Measurements from ENCODE around the gene PAXIP1. TPM values are rescaled to one million over a fixed set of nuclear protein-coding genes. Genes with fewer than 3 reads are reported as not detected.
"Not testable (repeated sequence)": the region's sequence is repeated elsewhere in the genome, so short reads cannot be mapped to it uniquely, and the experiment has no call there.

PAXIP1 gene
- 40.3 and 47.8 TPM in 2 replicates for total RNA-seq (2014; rRNA removed; shearing (Covaris generic))

- no peaks in the 10 kb centered on the region for H3K27me3 ChIP-seq
- peak in 1 of 2 experiments; percentile 69 for DNase-seq
- no peaks in the 10 kb centered on the region; the same call in 1 of the 2 replicates for H3K4me1 ChIP-seq
- H3K27ac ChIP-seq = peak within 1 kb of the TSS; percentile 98
- H3K36me3 ChIP-seq = peaks cover 12% of the 10 kb centered on the region
- H3K9me3 ChIP-seq (replicated peaks) = no peaks in the 10 kb centered on the region
- H3K4me3 ChIP-seq = peak within 1 kb of the TSS; percentile 99
These were observed at the start of gene PAXIP1 for GRCh38 chr7:155003092-155003375. PAXIP1 (minus strand) TSS chr7:155003124; CDS start chr7:155002929, 195 bp downstream.

GRCh38 chr7:155051355-155051754 is 48.4 kb upstream of the PAXIP1 start:
- Histone ChIP-seq H3K27me3 (peaks cover 6% of the 10 kb centered on the region; the same call in 1 of the 2 replicates), H3K4me1 (no peaks in the 10 kb centered on the region), H3K36me3 (no peaks in the 10 kb centered on the region), H3K9me3 (replicated peaks) (no peaks in the 10 kb centered on the region), H3K4me3 (no peak overlapping the region), H3K27ac (no peak overlapping the region)
- no peak for DNase-seq

- Histone ChIP-seq H3K27ac (no peak overlapping the region), H3K27me3 (peaks cover 6% of the 10 kb centered on the region; the same call in 1 of the 2 replicates), H3K9me3 (replicated peaks) (no peaks in the 10 kb centered on the region), H3K4me3 (no peak overlapping the region), H3K4me1 (no peaks in the 10 kb centered on the region), H3K36me3 (no peaks in the 10 kb centered on the region)
- no peak for DNase-seq
These were observed 45.1 kb upstream of the PAXIP1 start for GRCh38 chr7:155048006-155048405.

DNA sequence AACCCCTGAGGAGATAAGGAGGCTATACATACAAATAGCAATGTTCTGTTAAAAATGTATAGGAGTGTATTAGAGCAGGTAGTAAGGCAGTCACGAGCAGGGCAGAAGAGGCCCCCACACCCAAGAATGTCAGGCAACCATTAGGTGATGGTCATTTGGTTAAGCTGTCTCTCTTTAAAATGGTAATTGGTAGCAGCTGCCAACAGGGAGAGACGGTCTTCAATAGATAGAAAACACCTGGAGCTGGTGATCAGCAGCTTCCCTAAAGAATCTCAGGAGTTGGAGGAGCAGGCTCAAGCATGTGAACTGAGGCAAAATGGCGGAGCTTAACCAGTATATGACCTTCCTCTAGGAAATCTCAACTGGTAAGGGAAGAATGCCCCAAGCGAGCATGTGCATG is 40.8 kb upstream of the PAXIP1 start:
- no peaks in the 10 kb centered on the region for H3K36me3 ChIP-seq
- no peak overlapping the region for H3K27ac ChIP-seq
- H3K4me3 ChIP-seq = no peak overlapping the region
- no peaks in the 10 kb centered on the region for H3K4me1 ChIP-seq
- H3K27me3 ChIP-seq = no peaks in the 10 kb centered on the region
- DNase-seq = no peak
- H3K9me3 ChIP-seq (replicated peaks) = no peaks in the 10 kb centered on the region

GRCh38 chr7:155038335-155038734 is 35.4 kb upstream of the PAXIP1 start:
- DNase-seq = no peak

DNA sequence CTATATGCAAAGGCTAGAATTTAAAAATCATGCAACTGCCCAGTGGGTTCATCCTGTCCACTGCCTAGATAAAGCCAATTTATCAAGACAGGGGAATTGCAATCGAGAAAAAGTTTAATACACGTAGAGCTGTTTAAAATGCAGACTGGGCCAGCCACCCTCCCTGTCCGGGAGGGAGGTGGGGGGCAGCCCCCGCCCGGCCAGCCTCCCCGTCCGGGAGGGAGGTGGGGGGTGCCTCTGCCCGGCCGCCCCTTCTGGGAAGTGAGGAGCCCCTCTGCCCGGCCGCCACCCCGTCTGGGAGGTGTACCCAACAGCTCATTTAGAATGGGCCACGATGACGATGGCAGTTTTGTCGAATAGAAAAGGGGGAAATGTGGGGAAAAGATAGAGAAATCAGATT is 31.6 kb upstream of the PAXIP1 start:
- H3K4me3 ChIP-seq, H3K27ac ChIP-seq: not testable (repeated sequence)

More at GRCh38 chr7:155038335-155038734, 35.4 kb upstream of the PAXIP1 start:
- Histone ChIP-seq H3K9me3 (replicated peaks) (no peaks in the 10 kb centered on the region), H3K36me3 (no peaks in the 10 kb centered on the region), H3K4me3 (no peak overlapping the region), H3K4me1 (no peaks in the 10 kb centered on the region), H3K27me3 (no peaks in the 10 kb centered on the region), H3K27ac (no peak overlapping the region)

DNA sequence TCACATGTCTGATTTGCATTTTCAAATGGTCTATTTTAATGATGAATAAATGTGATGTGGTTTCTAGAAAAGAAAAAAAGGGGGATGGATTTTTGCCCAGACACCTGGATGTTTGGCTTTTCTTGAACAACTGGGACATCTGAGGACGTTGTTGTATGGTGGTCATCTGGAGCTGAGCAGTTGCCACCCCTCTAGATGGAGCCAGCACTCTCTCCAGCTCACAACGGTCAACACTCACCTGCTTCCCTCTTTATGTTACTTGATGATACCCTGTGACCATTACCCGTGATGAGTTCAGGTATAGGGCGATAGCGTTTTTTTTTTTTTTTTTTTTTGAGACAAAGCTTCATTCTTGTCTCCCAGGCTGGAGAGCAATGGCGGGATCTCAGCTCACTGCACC is 30.1 kb upstream of the PAXIP1 start:
- Histone ChIP-seq H3K27me3 (no peaks in the 10 kb centered on the region), H3K4me3 (no peak overlapping the region), H3K27ac (no peak overlapping the region), H3K9me3 (replicated peaks) (no peaks in the 10 kb centered on the region), H3K4me1 (no peaks in the 10 kb centered on the region), H3K36me3 (no peaks in the 10 kb centered on the region)
- no peak for DNase-seq

More for the DNA sequence above, 31.6 kb upstream of the PAXIP1 start:
- H3K36me3 ChIP-seq; H3K4me1 ChIP-seq; H3K9me3 ChIP-seq (replicated peaks); H3K27me3 ChIP-seq; DNase-seq: not testable (repeated sequence)

DNA sequence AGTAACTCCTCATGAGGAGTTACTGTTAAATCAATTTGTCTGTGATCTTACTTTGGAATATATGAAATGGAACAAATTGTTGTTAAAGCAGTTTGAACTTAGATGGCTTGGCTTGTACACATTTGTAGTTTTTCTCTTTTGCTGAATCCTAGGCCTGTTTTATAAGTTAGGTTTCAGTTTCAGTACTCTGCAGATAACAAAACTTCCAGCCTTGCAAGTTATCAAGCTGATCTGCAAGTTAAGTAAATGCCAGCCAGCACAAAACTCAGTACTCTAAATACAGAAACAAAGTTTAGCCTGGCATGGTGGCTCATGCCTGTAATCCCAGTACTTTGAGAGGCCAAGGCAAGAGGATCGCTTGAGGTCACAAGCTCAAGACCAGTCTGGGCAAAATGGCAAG is 25.0 kb upstream of the PAXIP1 start:
- H3K4me1 ChIP-seq = no peaks in the 10 kb centered on the region
- H3K4me3 ChIP-seq = no peak overlapping the region
- H3K27ac ChIP-seq = no peak overlapping the region
- DNase-seq = no peak
- no peaks in the 10 kb centered on the region for H3K9me3 ChIP-seq (replicated peaks)
- no peaks in the 10 kb centered on the region for H3K27me3 ChIP-seq
- no peaks in the 10 kb centered on the region for H3K36me3 ChIP-seq

GRCh38 chr7:155021699-155022145 is 18.8 kb upstream of the PAXIP1 start:
- Histone ChIP-seq H3K36me3 (no peaks in the 10 kb centered on the region), H3K4me1 (no peaks in the 10 kb centered on the region; the same call in 1 of the 2 replicates)
- no peak for DNase-seq

GRCh38 chr7:155020996-155021395 is 18.1 kb upstream of the PAXIP1 start:
- no peaks in the 10 kb centered on the region; the same call in 1 of the 2 replicates for H3K27me3 ChIP-seq
- H3K27ac ChIP-seq = no peak overlapping the region
- no peak overlapping the region for H3K4me3 ChIP-seq
- H3K36me3 ChIP-seq = no peaks in the 10 kb centered on the region
- H3K4me1 ChIP-seq = no peaks in the 10 kb centered on the region; the same call in 1 of the 2 replicates
- DNase-seq = no peak
- no peaks in the 10 kb centered on the region; the same call in 1 of the 2 replicates for H3K9me3 ChIP-seq (replicated peaks)

More at GRCh38 chr7:155021699-155022145, 18.8 kb upstream of the PAXIP1 start:
- Histone ChIP-seq H3K27me3 (no peaks in the 10 kb centered on the region; the same call in 1 of the 2 replicates), H3K27ac (no peak overlapping the region), H3K9me3 (replicated peaks) (no peaks in the 10 kb centered on the region; the same call in 1 of the 2 replicates), H3K4me3 (no peak overlapping the region)

DNA sequence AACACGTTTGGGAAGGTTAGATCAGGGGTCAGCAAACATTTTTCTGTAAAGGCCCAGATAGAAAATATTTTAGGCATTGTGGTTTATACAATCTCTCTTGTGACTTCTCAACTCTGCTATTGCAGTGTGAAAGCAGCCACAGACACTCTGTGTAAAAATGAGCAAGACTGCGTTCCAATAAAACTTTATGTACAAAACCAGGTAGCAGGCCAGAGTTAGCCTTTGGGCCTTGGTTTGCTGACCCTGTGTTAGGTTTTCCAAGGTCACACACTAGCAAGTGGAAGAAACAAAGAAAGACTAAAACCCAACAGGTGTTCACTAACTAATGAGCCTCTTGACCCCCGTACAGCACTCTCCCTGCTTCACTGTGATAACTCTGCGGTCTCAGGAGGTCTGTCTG is 14.9 kb upstream of the PAXIP1 start:
- DNase-seq = peak in 1 of 2 experiments; percentile 22
- no peak overlapping the region for H3K4me3 ChIP-seq
- H3K36me3 ChIP-seq = no peaks in the 10 kb centered on the region
- no peak overlapping the region for H3K27ac ChIP-seq
- H3K4me1 ChIP-seq = no peaks in the 10 kb centered on the region; the same call in 1 of the 2 replicates
- no peaks in the 10 kb centered on the region; the same call in 1 of the 2 replicates for H3K27me3 ChIP-seq
- no peaks in the 10 kb centered on the region; the same call in 1 of the 2 replicates for H3K9me3 ChIP-seq (replicated peaks)

- Histone ChIP-seq H3K9me3 (replicated peaks) (no peaks in the 10 kb centered on the region), H3K36me3 (no peaks in the 10 kb centered on the region; the same call in 1 of the 2 replicates), H3K4me1 (no peaks in the 10 kb centered on the region), H3K4me3 (no peak overlapping the region), H3K27ac (no peak overlapping the region), H3K27me3 (no peaks in the 10 kb centered on the region)
- DNase-seq = no peak
These were observed 8.2 kb upstream of the PAXIP1 start for GRCh38 chr7:155011086-155011485.

- H3K9me3 ChIP-seq (replicated peaks) = no peaks in the 10 kb centered on the region
- DNase-seq = peak in 1 of 2 experiments; percentile 24
- H3K4me1 ChIP-seq = no peaks in the 10 kb centered on the region
- no peak overlapping the region for H3K27ac ChIP-seq
- no peaks in the 10 kb centered on the region; the same call in 1 of the 2 replicates for H3K36me3 ChIP-seq
- no peaks in the 10 kb centered on the region for H3K27me3 ChIP-seq
- H3K4me3 ChIP-seq = no peak overlapping the region
These were observed 6.7 kb upstream of the PAXIP1 start for GRCh38 chr7:155009570-155010157.

- H3K36me3 ChIP-seq = no peaks in the 10 kb centered on the region; the same call in 1 of the 2 replicates
- DNase-seq = peak in 1 of 2 experiments; percentile 34
- H3K9me3 ChIP-seq (replicated peaks) = no peaks in the 10 kb centered on the region
- no peaks in the 10 kb centered on the region; the same call in 1 of the 2 replicates for H3K4me1 ChIP-seq
- no peak overlapping the region for H3K27ac ChIP-seq
- no peaks in the 10 kb centered on the region for H3K27me3 ChIP-seq
- H3K4me3 ChIP-seq = no peak overlapping the region
These were observed 5.0 kb upstream of the PAXIP1 start for GRCh38 chr7:155007947-155008346.

- H3K27me3 ChIP-seq = no peaks in the 10 kb centered on the region
- DNase-seq = peak; percentile 84 to 91
- H3K27ac ChIP-seq = peak overlapping the region; percentile 98
- H3K36me3 ChIP-seq = peaks cover 6% of the 10 kb centered on the region
- no peaks in the 10 kb centered on the region for H3K9me3 ChIP-seq (replicated peaks)
- H3K4me1 ChIP-seq = no peaks in the 10 kb centered on the region; the same call in 1 of the 2 replicates
- H3K4me3 ChIP-seq = peak overlapping the region; percentile 99
These were observed 671 bp upstream of the PAXIP1 start for GRCh38 chr7:155003376-155004214.
